HG03439 (cell line): ENCODE measurements around the gene SPATA31D1.

Experiments
- ATAC-seq: cut with Tn5 transposase; IDR thresholded peaks from one replicate; pipeline ENCODE4 v1.9.1; 2021; ENCODE audit warnings: mild to moderate bottlenecking, moderate library complexity; ENCODE audit not compliant: unreplicated experiment

Gene SPATA31D1

DNA sequence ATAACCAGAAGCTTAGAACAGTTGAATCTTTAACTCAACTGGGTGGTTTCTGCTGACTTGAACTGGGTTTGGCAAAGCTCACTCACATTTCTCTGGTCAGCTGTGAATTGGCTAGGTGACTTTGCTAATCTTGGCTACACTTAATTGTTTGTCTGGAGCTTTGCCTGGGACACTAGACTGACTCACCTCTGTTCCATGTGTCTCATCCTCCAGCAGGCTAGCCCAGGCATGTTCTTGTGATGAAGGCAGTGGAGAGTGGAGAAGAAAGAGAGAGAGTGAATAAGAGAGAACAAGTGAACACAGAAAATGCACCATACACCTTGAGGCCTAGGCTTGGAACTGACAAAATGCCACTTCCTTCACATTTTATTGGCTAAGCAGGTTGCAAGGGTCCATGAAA is 32.6 kb downstream of the SPATA31D1 start:
- no peak for ATAC-seq

DNA sequence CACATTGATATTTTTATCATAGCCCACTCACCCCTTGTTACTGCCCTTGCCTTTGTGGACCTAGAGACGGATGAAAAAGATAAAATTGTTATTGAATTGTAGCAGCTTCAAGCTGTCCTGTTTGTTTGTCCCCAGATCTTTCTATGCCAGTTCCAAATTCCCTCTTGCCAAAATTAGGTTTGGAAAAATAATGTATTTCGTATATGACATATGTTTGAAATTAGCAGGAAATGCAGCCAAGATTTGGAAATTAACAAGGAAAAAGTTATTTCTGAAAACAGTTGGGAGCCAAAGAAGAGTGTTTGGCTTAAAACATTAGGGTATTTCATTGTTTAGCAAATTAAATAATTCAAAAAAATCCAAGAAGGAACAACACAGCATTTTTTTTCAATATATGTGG is 33.5 kb downstream of the SPATA31D1 start:
- ATAC-seq, result no peak

DNA sequence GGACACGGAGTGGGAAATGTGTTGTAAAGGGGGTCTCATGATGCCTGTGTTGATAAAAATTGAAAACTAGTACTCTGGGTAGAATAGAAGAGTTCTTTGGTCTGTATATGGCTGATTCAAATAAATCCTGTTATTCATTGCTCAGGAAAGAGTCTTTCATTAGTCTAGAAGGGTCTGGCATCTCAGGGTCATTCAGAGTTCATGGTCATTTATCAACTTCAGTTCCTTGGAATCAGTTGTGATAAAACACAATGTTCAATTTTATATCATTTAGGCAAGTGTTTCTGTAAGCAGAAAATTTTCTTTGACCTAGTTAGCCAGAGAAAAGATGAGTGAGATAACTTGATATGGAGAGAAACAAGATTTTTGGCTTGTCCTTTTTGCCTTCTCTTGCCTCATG is 36.3 kb downstream of the SPATA31D1 start:
- ATAC-seq, result no peak

DNA sequence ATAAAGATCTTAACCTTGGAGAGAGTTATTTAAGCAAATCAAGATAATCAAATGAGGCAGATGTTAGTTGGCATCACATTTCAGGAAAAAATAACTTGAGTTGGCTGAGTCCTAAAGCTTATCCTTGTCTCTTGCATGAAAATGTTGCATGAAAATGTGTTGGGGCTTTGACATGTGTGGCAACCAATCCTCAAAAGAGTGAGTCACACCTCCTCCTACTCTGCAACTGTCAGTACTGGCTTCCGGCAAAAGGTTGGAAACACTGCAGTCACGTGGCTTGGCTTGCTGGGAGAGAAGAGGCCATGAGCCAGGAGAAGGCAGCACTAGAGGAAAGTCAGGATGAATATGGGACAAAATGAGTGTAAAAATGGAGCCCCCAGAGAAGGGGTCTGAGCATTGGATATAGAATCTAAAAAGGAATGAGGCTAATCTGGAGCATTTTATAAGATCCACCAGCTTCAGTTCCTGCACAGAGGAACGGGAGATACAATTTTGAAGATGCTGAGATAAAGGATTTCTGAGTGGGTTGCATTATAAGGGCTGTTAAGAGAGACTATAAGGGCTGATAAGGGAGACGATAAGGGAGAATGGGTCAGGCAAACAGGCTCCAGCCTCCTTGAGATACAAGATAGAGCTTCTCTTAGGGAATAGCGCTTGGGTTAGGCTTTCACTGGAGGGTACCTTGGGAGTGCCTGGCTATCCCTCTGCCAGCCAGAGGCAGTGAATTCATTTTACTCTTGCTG is 43.1 kb downstream of the SPATA31D1 start:
- ATAC-seq, result no peak

DNA sequence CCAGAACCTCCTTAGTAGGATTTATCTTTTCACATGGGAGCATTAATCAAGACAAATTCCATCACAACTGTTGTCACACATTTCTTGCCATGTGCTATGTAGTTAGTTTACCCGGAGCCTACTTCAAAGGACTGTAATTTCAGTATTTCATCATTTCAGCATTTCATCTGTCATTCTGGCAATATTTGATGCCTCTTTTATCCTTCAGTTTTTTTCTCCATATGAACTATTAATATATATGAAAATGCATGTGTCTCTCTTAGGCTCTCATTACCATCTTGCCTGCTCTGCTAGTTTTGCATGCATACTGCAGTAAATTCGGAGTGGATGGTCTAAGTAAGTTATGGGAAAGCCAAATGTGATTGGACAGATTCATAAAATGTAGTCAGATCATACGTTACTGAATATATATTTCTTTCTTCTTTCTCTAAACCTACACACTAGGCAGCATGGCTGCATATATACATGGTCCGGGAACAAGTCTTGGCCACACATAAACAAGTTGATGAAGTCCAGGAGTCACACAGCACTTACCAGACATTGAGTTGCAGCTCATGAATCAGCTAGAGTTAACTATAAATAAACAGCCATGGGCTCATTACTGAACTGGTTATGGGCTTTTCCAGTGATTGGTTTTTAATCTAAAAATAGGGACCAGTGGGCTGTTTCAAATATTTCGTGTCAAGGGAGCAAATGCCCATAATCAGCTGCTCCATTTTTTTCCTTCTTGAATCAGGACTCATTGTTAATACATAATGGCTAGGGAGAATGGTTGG is 46.6 kb downstream of the SPATA31D1 start:
- no peak for ATAC-seq

DNA sequence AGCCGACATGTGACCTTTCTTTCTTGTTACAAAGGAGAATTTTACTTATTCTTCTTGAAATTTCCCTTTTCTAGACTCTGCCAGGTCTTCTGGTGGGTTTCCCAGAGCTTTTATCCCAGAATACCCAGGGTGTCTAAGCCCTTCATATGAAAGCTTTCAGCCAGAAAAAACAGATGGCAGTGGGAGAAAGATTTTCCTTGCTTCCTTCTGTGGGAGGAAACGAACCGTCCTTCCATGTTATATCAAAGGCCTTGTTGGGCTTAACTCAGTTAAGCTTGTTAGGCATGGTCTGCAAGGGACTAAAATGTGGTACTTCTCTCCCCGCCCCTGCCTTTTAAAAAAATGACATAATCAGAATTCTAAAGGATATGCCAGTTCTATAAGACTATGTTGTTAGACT is 47.5 kb downstream of the SPATA31D1 start:
- no peak for ATAC-seq

DNA sequence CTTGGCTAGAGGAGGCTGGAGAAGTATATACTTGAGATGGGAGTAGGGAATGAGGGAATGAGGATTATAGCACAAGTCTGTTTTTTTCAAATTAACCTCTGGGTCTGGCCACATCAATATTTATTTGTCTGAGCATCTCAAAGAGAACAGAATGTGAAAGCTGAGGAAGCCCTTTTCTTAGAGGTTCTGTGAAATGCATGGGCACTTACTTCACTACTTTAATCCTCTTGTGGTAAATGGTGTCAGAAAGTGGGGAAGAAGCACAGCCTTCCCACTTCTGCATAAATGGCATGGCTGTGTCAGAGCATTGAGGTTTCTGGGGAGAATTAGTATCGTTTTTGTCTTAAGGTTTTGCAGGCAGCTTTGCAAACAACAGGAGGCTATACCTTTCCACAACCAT is 48.6 kb downstream of the SPATA31D1 start:
- ATAC-seq, result no peak

DNA sequence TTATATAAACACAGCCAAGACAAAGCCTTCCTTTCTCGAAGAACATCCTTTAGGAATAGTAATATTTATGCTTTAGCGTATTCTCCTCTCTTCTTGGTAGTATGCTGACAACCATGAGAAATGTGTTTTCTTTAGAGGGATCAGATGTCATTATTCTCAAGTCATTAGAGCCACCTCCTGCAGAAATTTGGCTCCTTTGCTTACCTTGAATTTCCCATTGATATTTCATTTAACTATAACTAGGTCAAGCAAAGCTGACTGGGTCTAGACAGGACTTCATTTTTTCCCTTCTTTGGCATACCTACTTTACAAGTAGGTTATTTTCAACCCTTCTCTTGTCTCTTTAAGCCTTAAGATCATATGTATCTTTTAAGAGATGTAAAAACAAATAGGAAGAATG is 50.3 kb downstream of the SPATA31D1 start:
- no peak for ATAC-seq
